Mesendoderm (in vitro differentiated cells): ENCODE measurements around the gene NDFIP2.
A peak's percentile ranks its signal among the peaks of the same experiment; 100 is the strongest.

Experiments
- DNase-seq: peaks from one replicate; pipeline ENCODE4 v3.0.0; 2013
- H2AK5ac ChIP-seq: 2 replicates; pipeline ENCODE4 v1.6.1; 2013; ENCODE audit warnings: low read length, inconsistent platforms
- H2BK120ac ChIP-seq: 2 replicates; pipeline ENCODE4 v1.6.1; 2013; ENCODE audit warnings: low read depth, mild to moderate bottlenecking, low read length, moderate library complexity, mixed read lengths
- H2BK15ac ChIP-seq: replicated peaks from 2 replicates; pipeline ENCODE4 v1.6.1; 2013; ENCODE audit warnings: low read depth, mild to moderate bottlenecking, moderate library complexity
- H2BK5ac ChIP-seq: 2 replicates; pipeline ENCODE4 v1.6.1; 2013; ENCODE audit warnings: low read length, inconsistent platforms
- H3K18ac ChIP-seq: 2 replicates; pipeline ENCODE4 v1.6.1; 2013; ENCODE audit warnings: mild to moderate bottlenecking, low read length, mixed read lengths
- H3K23ac ChIP-seq: one replicate; pipeline ENCODE4 v1.6.1; 2013; ENCODE audit warnings: low read length
- H3K27ac ChIP-seq: 2 replicates; pipeline ENCODE4 v1.5.1; 2013; ENCODE audit warnings: low read depth, mild to moderate bottlenecking, inconsistent platforms, low read length, moderate library complexity
- H3K27me3 ChIP-seq: 2 replicates; pipeline ENCODE4 v1.6.1; 2013; ENCODE audit warnings: low read length, control low read depth, mild to moderate bottlenecking, inconsistent platforms; ENCODE audit not compliant: insufficient read depth, poor library complexity
- H3K36me3 ChIP-seq: 2 replicates; pipeline ENCODE4 v1.6.1; 2013; ENCODE audit warnings: low read length, inconsistent platforms; ENCODE audit not compliant: control insufficient read depth, insufficient read depth
- H3K4ac ChIP-seq: one replicate; pipeline ENCODE4 v1.6.1; 2013; ENCODE audit warnings: low read depth, mild to moderate bottlenecking, low read length, moderate library complexity
- H3K4me1 ChIP-seq: 2 replicates; pipeline ENCODE4 v1.6.1; 2013; ENCODE audit warnings: low read depth, low read length, inconsistent platforms; ENCODE audit not compliant: control insufficient read depth
- H3K4me2 ChIP-seq: 2 replicates; pipeline ENCODE4 v1.6.1; 2013; ENCODE audit warnings: low read length
- H3K4me3 ChIP-seq: 2 replicates; pipeline ENCODE4 v1.5.1; 2013; ENCODE audit warnings: mild to moderate bottlenecking, low read length
- H3K56ac ChIP-seq: one replicate; pipeline ENCODE4 v1.6.1; 2013; ENCODE audit warnings: low read length
- H3K79me1 ChIP-seq: 2 replicates; pipeline ENCODE4 v1.6.1; 2013; ENCODE audit warnings: low read length, inconsistent platforms
- H3K79me2 ChIP-seq: 2 replicates; pipeline ENCODE4 v1.6.1; 2013; ENCODE audit warnings: mild to moderate bottlenecking, low read length; ENCODE audit not compliant: control insufficient read depth, insufficient read depth
- H3K9ac ChIP-seq: 2 replicates; pipeline ENCODE4 v1.6.1; 2013; ENCODE audit warnings: low read length, inconsistent platforms
- H4K5ac ChIP-seq: one replicate; pipeline ENCODE4 v1.6.1; 2013; ENCODE audit warnings: low read length
- H4K8ac ChIP-seq: one replicate; pipeline ENCODE4 v1.6.1; 2013; ENCODE audit warnings: low read depth, mild to moderate bottlenecking, control low read depth, low read length, moderate library complexity
- WGBS: extraction: QIAGEN DNeasy Blood & Tissue Kit; methylation state at CpG from one replicate; pipeline ENCODE4 v1.1.7; 2013; ENCODE audit warnings: low lambda C conversion rate, missing lambda C conversion rate; ENCODE audit not compliant: insufficient coverage; ENCODE audit errors: extremely low coverage; 5-methylcytosine and 5-hydroxymethylcytosine counted together

Gene NDFIP2

DNA sequence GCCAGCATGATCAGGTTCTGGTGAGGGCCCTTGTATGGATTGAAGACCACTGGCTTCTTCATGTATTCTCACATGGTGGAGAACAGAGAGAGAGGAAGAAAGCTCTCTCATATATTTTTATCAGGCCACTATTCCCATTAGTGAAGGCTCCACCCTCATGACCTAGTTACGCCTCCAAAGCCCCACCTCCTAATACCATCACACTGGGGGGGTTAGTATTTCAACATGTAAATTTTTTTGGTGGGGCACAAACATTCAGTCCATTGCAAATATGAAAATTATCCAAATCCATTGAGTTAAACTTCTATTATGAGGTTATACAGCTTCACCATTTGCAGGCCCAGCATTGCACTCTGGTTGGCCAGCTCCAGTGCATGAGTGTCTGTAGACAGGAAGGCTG is 41.7 kb upstream of the NDFIP2 start:
- H3K9ac ChIP-seq: no peak overlapping the region
- H3K56ac ChIP-seq: no peak overlapping the region
- no peaks in the 10 kb centered on the region for H3K79me2 ChIP-seq
- H3K36me3 ChIP-seq: no peaks in the 10 kb centered on the region
- no peaks in the 10 kb centered on the region for H3K4me1 ChIP-seq
- no peak overlapping the region for H2AK5ac ChIP-seq
- no peak overlapping the region for H2BK5ac ChIP-seq
- H3K18ac ChIP-seq: no peak overlapping the region
- H3K4me2 ChIP-seq: no peak overlapping the region
- no CpG with 5 or more reads among the region's 1 CpG for WGBS
- H4K5ac ChIP-seq: no peak overlapping the region
- DNase-seq: no peak
- no peak overlapping the region for H3K4me3 ChIP-seq
- no peak overlapping the region for H3K27ac ChIP-seq
- no peak overlapping the region for H3K23ac ChIP-seq
- no peaks in the 10 kb centered on the region for H3K27me3 ChIP-seq
- no peak overlapping the region for H2BK15ac ChIP-seq
- H3K4ac ChIP-seq: no peak overlapping the region
- no peaks in the 10 kb centered on the region for H3K79me1 ChIP-seq
- no peak overlapping the region for H2BK120ac ChIP-seq
- no peak overlapping the region for H4K8ac ChIP-seq

DNA sequence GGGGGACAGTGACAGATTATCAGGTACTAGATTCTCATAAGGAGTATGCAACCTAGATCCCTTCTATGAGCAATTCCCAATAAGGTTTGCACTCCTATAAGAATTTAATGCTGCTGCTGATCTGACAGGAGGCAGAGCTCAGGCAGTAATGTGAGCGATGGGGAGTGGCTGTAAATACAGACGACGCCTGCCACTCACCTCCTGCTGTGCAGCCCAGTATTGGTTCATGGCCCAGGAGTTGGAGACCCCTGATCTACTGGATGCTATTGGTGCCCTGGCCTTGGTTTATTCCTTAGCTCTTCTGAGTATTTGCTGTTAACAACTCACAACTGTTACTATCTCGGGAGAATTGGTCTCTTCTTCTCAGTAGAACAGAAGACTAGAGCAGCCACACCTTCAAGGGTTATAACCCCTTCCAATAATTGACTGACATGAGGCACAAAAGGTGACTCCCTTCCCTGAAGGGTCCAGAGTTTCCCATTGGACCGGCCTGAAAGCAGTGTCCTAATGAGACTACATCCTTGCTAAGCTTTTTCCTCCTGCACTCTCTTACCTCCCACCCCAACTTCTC is 39.9 kb upstream of the NDFIP2 start:
- Histone ChIP-seq H3K56ac (no peak overlapping the region), H3K4me1 (no peaks in the 10 kb centered on the region), H2AK5ac (no peak overlapping the region), H3K4ac (no peak overlapping the region), H3K4me2 (no peak overlapping the region), H3K4me3 (no peak overlapping the region), H3K23ac (no peak overlapping the region), H2BK15ac (no peak overlapping the region), H4K8ac (no peak overlapping the region), H3K9ac (no peak overlapping the region), H3K27ac (no peak overlapping the region), H3K36me3 (no peaks in the 10 kb centered on the region), H3K79me1 (no peaks in the 10 kb centered on the region), H3K79me2 (no peaks in the 10 kb centered on the region), H3K18ac (no peak overlapping the region), H2BK120ac (no peak overlapping the region), H2BK5ac (no peak overlapping the region), H4K5ac (no peak overlapping the region), H3K27me3 (no peaks in the 10 kb centered on the region)
- no peak for DNase-seq
- no CpG with 5 or more reads among the region's 5 CpGs for WGBS

DNA sequence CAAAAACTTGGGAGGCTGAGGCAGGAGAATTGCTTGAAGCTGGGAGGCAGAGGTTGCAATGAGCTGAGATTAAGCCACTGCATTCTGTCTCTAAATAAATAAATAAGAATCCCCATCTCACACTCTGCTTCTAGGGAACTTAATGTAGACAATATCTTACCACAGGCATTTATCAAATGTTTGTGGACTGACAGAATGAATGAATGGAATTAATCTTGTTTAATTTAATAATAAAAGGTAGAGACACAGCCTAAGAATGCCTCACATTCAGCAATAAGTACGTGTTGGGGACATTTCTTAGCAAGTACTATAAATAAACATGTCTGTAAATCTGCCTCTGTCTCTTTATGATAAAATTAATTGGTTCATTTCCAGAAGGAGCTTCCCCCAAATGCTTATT is 38.7 kb upstream of the NDFIP2 start:
- no peak overlapping the region for H3K23ac ChIP-seq
- no peak overlapping the region for H4K8ac ChIP-seq
- no peaks in the 10 kb centered on the region for H3K79me1 ChIP-seq
- H3K4me1 ChIP-seq: no peaks in the 10 kb centered on the region
- H3K4ac ChIP-seq: no peak overlapping the region
- DNase-seq: no peak
- no CpG with 5 or more reads among the region's 1 CpG for WGBS
- H2BK5ac ChIP-seq: no peak overlapping the region
- H3K27ac ChIP-seq: no peak overlapping the region
- H2AK5ac ChIP-seq: no peak overlapping the region
- no peak overlapping the region for H3K18ac ChIP-seq
- H3K4me2 ChIP-seq: no peak overlapping the region
- H3K36me3 ChIP-seq: no peaks in the 10 kb centered on the region
- H2BK15ac ChIP-seq: no peak overlapping the region
- H3K79me2 ChIP-seq: no peaks in the 10 kb centered on the region
- no peak overlapping the region for H2BK120ac ChIP-seq
- no peak overlapping the region for H3K56ac ChIP-seq
- no peak overlapping the region for H4K5ac ChIP-seq
- no peak overlapping the region for H3K9ac ChIP-seq
- H3K27me3 ChIP-seq: no peaks in the 10 kb centered on the region
- H3K4me3 ChIP-seq: no peak overlapping the region

DNA sequence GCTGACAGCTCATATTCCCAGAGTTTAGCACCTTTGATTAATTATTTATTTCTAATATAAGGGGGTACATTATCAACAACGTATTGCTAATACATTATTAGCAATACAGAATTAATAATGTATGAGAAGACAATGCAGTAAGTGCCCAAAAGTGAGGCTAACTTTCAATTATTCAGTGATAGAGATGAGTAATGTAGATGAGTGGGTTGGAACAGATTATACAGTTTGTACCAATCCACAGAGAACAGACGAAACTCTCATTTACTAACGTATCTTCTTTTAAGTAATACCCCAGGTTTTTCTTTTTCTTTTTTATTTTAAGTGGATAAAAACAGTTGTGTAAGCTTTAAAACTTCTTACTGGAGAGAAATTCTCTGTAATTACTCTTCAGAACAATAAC is 38.2 kb upstream of the NDFIP2 start:
- no peaks in the 10 kb centered on the region for H3K36me3 ChIP-seq
- H3K27me3 ChIP-seq: no peaks in the 10 kb centered on the region
- H3K18ac ChIP-seq: no peak overlapping the region
- no peak overlapping the region for H3K4me2 ChIP-seq
- H3K56ac ChIP-seq: no peak overlapping the region
- no peak overlapping the region for H2BK15ac ChIP-seq
- H4K8ac ChIP-seq: no peak overlapping the region
- no CpG with 5 or more reads among the region's 3 CpGs for WGBS
- H2BK5ac ChIP-seq: no peak overlapping the region
- DNase-seq: no peak
- no peaks in the 10 kb centered on the region for H3K79me2 ChIP-seq
- H3K4ac ChIP-seq: no peak overlapping the region
- H4K5ac ChIP-seq: no peak overlapping the region
- no peak overlapping the region for H3K4me3 ChIP-seq
- no peak overlapping the region for H3K23ac ChIP-seq
- no peak overlapping the region for H3K27ac ChIP-seq
- H3K4me1 ChIP-seq: no peaks in the 10 kb centered on the region
- no peaks in the 10 kb centered on the region for H3K79me1 ChIP-seq
- no peak overlapping the region for H3K9ac ChIP-seq
- H2AK5ac ChIP-seq: no peak overlapping the region
- no peak overlapping the region for H2BK120ac ChIP-seq

DNA sequence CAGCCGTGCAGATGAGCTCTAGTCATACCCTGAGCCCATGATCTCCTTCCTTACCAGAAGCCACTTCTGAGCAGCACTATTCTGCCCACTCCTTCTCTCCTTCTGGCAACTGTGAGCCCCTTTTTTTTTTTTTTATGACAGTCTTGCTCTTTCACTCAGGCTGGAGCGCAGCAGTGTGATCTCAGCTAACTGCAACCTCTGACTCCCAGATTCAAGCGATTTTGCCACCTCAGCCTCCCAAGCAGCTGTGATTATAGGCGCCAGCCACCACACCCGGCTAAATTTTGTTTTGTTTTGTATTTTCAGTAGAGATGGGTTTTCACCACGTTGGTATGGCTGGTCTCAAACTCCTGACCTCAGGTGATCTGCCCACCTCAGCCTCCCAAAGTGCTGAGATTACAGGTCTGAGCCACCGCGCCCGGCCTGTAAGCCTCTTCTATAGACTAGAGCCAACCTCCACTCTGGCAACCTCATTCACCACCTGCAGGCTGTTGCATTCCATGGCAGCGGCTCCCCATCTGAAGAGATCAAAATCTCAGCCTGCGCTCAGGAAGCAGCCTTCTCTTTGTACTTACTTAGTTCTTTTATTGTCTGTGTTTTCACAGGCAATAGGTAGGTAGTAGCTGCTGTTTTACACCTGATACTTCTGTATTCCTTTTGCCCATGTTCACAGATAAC is 34.8 kb upstream of the NDFIP2 start:
- no peaks in the 10 kb centered on the region for H3K36me3 ChIP-seq
- H3K4me2 ChIP-seq: no peak overlapping the region
- H3K4me3 ChIP-seq: no peak overlapping the region
- no peaks in the 10 kb centered on the region for H3K4me1 ChIP-seq
- no peaks in the 10 kb centered on the region for H3K79me2 ChIP-seq
- H4K5ac ChIP-seq: no peak overlapping the region
- H3K9ac ChIP-seq: no peak overlapping the region
- H3K23ac ChIP-seq: no peak overlapping the region
- peak; percentile 70 for DNase-seq
- no peak overlapping the region for H3K4ac ChIP-seq
- H3K79me1 ChIP-seq: no peaks in the 10 kb centered on the region
- no peaks in the 10 kb centered on the region for H3K27me3 ChIP-seq
- H2BK5ac ChIP-seq: no peak overlapping the region
- H3K56ac ChIP-seq: no peak overlapping the region
- no peak overlapping the region for H2AK5ac ChIP-seq
- no CpG with 5 or more reads among the region's 11 CpGs for WGBS
- H3K18ac ChIP-seq: no peak overlapping the region
- H3K27ac ChIP-seq: no peak overlapping the region
- no peak overlapping the region for H2BK120ac ChIP-seq
- H4K8ac ChIP-seq: no peak overlapping the region
- H2BK15ac ChIP-seq: no peak overlapping the region

DNA sequence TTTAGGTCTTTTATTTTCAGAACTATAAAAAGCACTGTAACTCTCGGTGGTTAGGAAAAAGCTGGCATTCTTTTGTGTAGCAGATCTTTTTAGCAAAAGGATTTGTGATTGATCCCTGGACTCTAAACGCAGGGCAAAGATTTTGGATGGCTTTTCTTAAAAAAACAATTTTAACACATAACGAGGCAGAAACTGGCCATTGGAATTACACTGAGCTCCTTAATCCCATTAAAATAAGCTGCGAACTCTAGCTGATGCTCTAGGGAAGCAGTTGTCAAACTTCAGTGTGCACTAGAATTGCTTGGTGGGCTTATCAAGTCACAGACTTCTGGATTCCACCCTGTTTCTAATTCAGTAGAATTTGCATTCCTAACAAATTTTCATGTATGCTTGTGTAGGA is 33.8 kb upstream of the NDFIP2 start:
- H3K4me1 ChIP-seq: peaks cover 3% of the 10 kb centered on the region
- no peaks in the 10 kb centered on the region for H3K36me3 ChIP-seq
- WGBS: no CpG with 5 or more reads among the region's 4 CpGs
- H4K5ac ChIP-seq: no peak overlapping the region
- H3K4me3 ChIP-seq: no peak overlapping the region
- H3K56ac ChIP-seq: no peak overlapping the region
- no peak overlapping the region for H3K4me2 ChIP-seq
- no peak overlapping the region for H3K9ac ChIP-seq
- H3K23ac ChIP-seq: no peak overlapping the region
- H3K79me2 ChIP-seq: no peaks in the 10 kb centered on the region
- H3K18ac ChIP-seq: no peak overlapping the region
- no peak overlapping the region for H2BK15ac ChIP-seq
- no peaks in the 10 kb centered on the region for H3K79me1 ChIP-seq
- H2BK5ac ChIP-seq: no peak overlapping the region
- no peak overlapping the region for H2BK120ac ChIP-seq
- H2AK5ac ChIP-seq: no peak overlapping the region
- DNase-seq: no peak
- no peak overlapping the region for H3K4ac ChIP-seq
- H3K27ac ChIP-seq: no peak overlapping the region
- no peaks in the 10 kb centered on the region for H3K27me3 ChIP-seq
- H4K8ac ChIP-seq: no peak overlapping the region
